ENCODE results near the gene GYS1.

GYS1 gene

GRCh38 chr19:48988860-48989259, 4.2 kb downstream of the GYS1 start:
- no peak for DNase-seq (ENCODE audit: low read depth, low spot score)

DNA sequence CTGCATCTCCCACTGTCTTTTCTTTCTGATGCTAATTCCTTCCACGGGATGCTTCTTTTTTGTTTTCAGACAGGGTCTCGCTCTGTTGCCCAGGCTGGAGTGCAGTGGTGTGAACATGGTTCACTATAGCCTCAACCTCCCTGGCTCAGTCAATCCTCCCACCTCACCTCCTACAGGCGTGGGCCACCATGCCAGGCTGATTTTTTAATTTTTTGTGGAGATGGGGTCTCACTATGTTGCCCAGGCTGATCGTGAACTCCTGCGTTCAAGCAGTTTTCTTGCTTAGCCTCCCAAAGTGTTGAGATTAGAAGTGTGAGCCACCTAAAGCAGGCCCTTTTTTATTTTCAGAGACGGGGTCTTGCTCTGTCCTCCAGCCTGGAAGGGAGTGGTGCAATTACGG, 4.8 kb downstream of the GYS1 start:
- DNase-seq (ENCODE audit: low read depth, low spot score) = no peak

DNA sequence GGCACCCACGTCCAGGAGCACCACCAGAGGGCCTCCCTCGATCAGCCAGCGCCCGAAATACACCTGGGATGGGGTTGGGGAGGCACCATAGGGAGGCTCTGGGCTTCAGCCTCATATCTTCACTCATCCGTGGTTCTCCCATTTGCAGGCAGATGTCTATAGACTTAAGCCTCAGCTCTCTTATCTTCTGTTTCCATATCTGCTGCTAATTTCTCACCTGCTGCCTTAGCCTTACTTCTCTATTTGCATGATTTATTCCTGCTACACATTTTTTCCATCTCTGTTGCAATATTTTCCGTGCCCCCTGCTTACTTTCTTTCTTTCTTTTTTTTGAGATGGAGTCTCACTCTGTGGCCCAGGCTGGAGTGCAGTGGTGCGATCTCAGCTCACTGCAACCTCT, 5.8 kb downstream of the GYS1 start:
- no peak for DNase-seq (ENCODE audit: low read depth, low spot score)

DNA sequence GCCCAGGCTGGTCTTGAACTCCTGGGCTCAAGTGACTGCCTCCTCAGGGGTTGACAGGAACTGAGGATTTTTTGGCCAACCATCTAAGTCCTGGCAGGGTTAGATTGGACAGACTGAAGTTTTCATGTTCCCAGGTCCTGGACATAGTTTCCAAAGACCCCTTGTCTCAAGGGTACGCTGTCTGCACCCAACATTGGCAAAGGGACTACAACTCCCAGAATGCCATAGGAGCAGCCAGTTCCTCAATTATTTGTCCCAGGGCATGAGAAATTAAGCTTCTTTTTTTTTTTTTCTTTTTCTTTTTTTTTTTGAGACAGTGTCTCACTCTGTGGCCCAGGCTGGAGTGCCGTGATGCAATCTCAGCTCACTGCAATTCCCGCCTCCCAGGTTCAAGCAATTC, 6.9 kb downstream of the GYS1 start:
- DNase-seq (ENCODE audit: low read depth, low spot score) = no peak

DNA sequence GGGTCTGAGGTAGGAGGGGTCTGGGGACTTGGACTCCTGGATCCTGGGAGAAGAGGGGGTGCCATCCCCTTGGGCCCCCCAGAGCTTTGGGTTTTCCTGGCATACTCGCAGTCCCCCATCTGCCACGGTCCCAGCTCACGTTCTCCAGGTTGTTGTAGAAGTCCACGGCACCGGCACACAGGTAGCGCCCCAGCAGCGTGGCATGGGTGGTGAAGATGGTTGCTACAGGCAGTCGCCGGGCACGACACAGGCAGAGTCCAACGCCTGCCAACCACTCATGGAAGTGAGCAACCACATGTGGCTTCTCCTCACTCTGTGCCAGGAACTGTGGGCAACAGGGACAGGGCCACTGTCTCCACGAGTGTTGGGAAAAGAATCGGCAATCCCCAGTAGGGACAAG, 7.4 kb downstream of the GYS1 start:
- DNase-seq (ENCODE audit: low read depth, low spot score) = no peak

DNA sequence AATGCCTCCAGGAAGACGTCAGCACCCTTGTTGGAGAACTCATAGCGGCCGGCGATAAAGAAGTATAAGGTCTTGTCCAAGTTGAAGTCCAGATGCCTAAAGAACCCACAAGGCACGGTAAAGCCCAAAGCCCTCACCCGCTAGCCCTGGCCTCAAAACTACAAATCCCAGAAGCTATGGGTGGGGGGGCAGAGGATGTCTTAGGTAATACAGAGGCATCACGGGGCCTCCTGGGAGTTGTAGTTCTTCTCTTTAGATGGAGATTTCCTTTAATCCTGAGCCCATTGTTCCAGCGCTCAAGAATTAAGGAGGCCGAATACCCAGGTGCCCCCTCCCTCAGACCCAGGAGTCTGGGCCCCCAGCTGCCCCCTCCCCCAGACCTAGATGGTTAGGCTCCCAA, 10.8 kb downstream of the GYS1 start:
- no peak for DNase-seq (ENCODE audit: low read depth, low spot score)

DNA sequence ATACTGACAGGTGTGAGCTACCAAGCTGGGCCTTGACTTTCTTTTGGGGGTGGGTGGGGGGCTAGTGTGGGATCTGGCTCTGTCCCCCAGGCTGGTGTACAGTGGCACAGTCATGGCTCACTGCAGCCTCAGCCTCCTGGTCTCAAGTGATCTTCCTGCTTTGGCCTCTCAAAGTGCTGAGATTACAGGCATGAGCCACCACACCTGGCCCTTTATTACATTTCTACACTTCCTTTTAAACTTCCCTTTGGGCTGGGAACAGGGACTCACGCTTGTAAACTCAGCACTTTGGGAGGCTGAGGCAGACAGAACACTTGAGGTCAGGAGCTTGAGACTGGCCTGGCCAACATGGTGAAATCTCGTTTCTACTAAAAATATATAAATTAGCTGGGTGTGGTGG, 16.0 kb downstream of the GYS1 start:
- DNase-seq (ENCODE audit: low read depth, low spot score) = no peak

DNA sequence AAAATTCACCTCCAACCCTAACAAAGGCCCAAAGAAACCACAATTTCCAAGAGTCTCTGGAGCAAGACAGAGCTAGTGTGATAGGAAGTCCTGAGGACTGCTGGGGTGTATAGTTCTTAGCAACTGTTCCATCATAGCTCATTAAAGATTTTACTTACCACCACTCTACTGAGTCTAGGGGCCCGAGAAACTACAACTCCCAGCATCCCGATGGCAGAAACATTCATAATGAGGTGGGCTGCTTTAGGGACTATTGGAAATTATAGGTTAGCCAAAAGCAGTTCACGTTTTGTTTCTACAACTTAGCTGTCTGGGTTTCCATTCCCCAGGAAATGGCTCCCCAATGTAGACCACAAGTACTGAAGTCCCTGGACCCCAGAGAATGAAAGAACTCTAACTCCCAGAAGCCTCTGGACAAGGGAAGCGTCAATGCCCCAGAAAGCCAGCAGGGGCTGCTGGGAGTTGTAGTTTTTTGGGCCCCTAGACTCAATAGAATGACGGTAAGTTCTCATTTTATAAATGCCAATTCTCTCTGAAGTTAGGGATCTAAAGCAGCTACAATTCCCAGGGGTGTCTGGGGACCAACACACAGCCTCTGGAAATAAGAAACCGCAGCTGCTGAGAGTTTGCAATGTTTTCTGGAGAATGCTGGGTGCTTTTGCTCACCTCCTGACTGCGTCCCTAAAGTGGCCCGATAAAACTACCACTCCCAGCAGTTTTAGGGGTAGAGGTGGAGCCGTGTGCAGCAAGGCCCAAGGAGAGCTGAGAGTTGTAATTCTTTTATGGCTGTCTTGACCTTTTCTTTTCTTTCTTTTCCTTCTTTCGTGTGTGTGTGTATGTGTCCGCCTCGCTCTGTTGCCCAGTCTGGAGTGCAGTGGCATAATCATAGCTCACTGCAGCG, 16.9 kb downstream of the GYS1 start:
- DNase-seq (ENCODE audit: low read depth, low spot score) = no peak

DNA sequence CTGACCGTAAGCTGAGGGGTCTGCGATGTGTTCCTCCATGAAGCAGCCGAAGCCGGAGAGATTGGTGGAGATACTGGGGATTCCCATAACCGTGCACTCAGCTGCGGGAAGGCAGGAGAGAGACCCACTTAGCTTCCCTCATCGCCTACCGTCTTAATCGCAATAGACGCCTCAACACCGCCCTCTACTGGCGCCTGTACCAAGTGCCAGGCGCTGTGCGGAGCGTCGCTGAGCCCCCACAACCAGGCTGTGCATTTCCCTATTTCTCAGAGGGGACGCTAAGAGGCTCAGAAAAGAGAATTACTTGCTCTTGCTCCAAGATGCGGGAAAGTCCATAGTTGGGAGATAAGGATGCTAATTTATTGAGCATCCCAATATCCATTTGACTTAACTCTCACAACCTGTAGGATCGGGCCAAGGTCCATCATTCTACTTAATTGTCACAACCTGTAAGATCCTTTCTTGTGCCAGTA, 22.1 kb downstream of the GYS1 start:
- DNase-seq (ENCODE audit: low read depth, low spot score) = no peak

DNA sequence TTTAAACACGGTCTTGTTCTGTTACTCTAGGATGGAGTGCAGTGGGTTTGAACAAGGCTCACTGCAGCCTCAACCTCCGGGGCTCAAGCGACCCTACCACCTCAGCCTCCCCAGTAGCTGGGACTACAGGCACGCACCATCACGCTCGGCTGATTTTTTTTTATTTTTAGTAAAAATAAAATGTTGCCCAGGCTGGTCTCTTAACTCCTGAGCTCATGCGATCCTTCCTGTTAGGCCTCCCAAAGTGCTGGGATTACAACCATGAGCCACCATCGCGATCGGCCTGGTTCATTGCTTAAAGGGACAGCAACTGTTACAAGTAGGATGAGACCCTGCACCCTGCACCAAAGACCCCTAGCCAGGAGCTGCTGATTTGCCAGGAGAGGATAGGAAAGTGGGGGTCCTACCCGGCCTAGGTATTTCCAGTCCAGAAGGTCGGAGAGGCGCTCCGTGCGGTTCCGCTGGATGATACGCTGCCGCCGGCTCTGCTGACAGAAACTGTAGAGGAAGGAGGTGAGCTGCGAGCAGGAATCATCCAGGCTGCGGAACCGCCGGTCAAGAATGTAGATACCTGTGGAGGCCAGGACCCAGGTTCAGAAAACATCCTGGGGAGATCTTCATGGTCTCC, 22.9 kb downstream of the GYS1 start:
- DNase-seq (ENCODE audit: low read depth, low spot score) = no peak

DNA sequence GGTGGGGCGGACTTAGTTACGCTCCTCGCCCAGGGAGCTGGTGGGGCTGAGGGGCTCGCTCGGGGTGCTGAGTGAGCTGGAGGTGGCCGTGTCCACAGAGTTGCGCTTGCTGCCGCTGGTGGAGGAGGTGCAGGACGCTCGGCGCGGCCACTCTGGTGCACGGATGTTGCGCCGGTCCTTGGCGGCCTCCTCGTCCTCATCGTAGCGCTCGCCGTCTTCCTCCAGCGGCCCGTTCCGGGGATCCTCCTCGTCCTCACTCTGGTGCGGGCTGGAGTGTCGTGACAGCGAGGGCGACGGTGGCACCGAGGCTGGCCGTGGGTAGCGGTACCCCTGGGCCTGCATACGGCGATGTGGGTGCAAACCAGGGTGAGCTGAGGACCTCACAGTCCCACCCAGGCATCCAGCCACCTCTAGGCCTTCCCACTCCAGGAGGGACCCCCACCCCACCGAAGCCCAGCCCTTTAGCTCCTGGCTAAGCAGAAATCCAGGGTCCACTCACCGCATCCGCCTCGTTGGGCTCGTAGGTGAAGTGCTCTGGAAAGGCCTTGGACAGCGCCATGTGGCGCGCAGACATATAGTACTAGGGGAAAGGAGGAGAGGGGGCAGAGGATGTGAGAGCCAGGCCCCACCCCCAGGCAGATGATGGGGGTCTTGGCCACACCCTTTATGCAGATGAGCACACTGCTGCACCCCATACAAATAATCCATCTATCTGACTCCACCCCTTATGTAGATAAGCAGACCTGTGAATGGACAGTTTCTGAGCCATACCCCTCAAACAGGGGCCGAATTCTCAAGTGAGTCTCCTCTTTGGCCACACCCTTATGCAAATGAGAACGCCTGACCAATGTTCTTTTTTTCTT, 23.6 kb downstream of the GYS1 start:
- no peak for DNase-seq (ENCODE audit: low read depth, low spot score)

GRCh38 chr19:48968813-48969218, 24.3 kb downstream of the GYS1 start:
- no peak for DNase-seq (ENCODE audit: low read depth, low spot score)

GRCh38 chr19:48968179-48968661, 24.9 kb downstream of the GYS1 start:
- DNase-seq (ENCODE audit: low read depth, low spot score) = no peak

GRCh38 chr19:48967346-48968178, 25.5 kb downstream of the GYS1 start:
- no peak for DNase-seq (ENCODE audit: low read depth, low spot score)

DNA sequence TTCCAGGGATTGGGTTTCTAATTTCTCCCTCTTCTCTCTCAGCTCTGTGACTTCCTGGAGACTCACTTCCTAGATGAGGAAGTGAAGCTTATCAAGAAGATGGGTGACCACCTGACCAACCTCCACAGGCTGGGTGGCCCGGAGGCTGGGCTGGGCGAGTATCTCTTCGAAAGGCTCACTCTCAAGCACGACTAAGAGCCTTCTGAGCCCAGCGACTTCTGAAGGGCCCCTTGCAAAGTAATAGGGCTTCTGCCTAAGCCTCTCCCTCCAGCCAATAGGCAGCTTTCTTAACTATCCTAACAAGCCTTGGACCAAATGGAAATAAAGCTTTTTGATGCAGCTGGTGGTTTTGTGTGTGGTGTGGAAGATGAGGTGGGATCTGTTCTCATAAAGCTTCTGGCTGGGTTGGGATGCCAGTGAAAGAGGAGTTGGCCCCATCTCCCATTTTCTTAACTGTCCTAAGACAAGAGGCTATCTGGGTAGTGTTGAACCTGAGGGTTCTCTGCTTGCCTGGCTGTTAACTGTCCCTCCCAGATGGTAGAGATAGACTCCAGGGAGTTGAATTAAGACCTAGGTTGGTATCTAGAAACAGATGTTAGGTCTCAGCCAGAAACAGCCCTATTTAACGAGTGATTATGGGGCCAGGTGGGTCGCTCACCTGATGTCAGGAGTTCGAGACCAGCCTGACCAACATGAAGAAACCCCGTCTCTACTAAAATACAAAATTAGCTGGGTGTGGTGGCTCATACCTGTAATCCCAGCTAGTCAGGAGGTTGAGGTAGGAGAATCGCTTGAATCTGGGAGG, 26.4 kb downstream of the GYS1 start:
- no peak for DNase-seq (ENCODE audit: low read depth, low spot score)

DNA sequence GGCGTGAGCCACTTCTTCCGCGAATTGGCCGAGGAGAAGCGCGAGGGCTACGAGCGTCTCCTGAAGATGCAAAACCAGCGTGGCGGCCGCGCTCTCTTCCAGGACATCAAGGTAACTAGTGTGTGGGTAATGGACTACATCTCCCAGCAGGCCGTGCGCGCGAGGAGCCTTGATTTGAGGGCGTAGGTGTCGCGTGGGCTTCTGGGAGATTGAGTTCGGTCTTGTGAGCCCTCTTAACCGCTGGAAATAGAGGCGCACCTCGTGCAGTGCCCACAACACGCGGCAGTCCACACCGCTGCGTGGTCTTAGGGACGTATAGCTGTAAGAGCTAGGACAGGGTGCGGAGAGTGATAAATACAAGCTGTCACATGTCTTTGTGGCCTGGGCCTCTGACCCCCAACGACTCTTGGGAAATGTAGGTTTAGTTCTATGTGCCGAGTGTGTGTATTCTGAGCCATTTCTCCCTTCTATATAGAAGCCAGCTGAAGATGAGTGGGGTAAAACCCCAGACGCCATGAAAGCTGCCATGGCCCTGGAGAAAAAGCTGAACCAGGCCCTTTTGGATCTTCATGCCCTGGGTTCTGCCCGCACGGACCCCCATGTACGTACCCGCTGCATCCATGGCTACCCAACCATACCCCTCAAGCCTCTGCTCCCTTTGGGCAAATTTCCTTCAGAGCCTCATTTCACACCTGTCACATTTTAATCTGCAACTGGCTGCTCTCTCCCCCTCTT, 27.1 kb downstream of the GYS1 start:
- no peak for DNase-seq (ENCODE audit: low read depth, low spot score)

DNA sequence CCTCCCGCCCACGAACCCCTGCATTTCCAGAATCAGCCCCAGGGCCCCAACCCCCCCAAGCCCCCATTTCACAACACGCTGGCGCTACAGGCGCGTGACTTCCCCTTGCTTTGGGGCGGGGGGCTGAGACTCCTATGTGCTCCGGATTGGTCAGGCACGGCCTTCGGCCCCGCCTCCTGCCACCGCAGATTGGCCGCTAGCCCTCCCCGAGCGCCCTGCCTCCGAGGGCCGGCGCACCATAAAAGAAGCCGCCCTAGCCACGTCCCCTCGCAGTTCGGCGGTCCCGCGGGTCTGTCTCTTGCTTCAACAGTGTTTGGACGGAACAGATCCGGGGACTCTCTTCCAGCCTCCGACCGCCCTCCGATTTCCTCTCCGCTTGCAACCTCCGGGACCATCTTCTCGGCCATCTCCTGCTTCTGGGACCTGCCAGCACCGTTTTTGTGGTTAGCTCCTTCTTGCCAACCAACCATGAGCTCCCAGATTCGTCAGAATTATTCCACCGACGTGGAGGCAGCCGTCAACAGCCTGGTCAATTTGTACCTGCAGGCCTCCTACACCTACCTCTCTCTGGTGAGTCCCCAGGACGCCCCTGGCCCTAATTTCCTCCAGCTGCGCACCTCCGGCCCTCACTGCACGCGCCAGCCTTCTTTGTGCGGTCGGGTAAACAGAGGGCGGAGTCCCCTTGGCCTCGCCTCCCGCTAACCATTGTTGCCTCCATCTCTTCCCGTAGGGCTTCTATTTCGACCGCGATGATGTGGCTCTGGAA, 27.9 kb downstream of the GYS1 start, which contains the start of gene FTL:
Gene FTL, plus strand, starts transcription at position 270 of the 766 bp plus-strand sequence. Its CDS starts 199 bp downstream, at position 469.
- peak; percentile 83 for DNase-seq (ENCODE audit: low read depth, low spot score)

DNA sequence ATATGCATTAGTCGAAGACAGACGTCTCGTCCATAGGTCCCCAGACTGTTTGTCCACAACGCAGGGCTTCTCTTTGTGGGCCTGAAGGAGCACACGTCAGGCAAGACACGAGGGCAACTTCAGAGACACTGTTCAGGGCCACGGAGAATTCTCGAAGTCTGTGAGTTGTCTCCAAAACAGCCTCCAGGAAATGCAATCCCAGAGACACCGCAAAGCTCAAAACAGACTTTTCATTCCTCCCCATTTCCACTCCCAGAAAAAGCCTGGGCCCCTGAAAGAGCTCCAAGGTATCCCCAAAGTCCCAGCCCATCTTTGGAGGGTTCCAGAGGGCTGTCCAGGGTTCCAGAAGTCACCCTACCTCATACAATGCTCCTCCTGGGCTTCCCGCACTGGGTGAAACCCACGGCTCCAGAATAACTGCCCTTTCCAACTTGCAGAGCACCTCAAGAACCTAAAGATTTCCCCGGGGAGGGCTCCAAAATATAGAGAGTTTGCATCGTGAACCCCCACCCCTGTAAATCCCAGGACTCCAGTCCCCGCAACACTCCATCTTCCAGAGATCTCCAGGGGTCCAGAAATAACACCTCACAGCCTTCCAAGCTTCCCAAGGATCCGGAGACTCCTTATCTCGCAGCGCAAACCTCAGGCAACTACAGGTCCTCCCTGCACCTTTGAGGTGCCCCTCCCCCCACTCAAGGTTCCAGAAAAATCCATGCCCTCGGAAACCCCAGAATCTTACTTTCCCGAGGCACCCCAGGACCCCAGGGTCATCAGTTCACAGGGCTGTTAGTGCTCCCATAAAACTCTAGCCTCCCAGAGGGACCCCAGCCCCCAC, 28.7 kb downstream of the GYS1 start:
- no peak for DNase-seq (ENCODE audit: low read depth, low spot score)
